HG02938 (cell line): ENCODE measurements around the gene MYCBP2.
"Not testable (repeated sequence)": the region's sequence is repeated elsewhere in the genome, so short reads cannot be mapped to it uniquely, and the experiment has no call there.

Experiments
- ATAC-seq: cut with Tn5 transposase; IDR thresholded peaks from one replicate; pipeline ENCODE4 v1.9.1; 2021; ENCODE audit warnings: mild to moderate bottlenecking, moderate library complexity; ENCODE audit not compliant: unreplicated experiment

Gene MYCBP2

GRCh38 chr13:77339408-77339807 lies 12.5 kb upstream of the MYCBP2 start:
- peak; percentile 69 for ATAC-seq

GRCh38 chr13:77338961-77339401 lies 12.1 kb upstream of the MYCBP2 start:
- ATAC-seq: peak; percentile 65

DNA sequence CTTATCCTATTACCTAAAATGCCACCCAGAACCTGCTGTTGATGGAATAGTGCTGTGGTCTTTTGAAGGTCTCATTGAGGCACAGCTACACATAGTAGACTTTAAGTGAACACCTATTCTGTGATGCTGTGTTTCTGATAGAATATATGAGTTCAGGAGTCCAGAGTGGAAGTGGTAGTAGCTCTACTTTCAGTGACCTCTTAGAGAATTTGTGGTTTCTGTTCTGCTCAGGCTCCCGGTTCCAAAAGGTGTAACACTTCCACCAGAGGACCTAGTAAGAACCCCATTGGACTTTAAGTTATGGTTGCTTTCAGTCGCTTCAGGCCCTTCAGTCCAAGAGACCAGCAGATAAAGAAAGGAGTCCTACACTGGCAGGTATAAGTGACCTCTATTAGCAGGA lies 11.4 kb upstream of the MYCBP2 start:
- ATAC-seq: peak; percentile 46

DNA sequence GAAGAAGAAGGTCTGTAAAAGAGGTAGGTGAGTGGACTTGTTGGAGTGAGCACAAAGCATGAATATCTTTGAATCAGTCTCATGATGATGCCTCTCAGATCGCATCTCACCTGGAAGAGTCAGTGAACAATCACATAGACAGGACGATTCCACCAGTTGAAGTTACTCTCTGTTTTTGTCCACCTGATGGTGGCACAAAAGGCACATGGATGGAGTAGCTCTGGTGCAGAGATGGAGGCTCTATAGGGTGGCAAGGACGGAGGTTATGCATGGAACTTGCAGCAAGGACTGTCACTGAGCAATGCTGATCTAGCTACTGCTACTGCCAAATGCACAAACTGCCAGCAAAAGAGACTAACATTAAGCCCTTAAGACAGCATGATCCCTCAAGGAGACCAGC lies 10.3 kb upstream of the MYCBP2 start:
- no peak for ATAC-seq

DNA sequence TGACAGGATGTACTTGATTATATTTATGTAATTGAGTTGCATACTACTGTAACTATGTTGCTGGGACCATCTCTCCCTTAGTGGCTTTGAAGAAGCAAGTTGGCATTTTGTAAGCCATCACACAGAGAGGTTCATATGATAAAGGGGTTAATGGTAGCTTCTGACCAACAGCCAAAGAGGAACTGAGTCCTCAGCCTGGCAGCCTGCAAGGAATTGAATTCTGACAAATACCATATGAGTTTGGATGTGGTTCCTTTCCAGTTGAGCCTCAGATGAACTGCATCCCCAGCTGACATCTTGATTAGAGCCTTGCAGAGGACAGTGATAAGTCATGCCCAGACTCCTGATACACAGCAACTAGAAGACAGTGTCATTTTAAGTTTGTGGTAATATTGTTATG lies 8.6 kb upstream of the MYCBP2 start:
- ATAC-seq: no peak

DNA sequence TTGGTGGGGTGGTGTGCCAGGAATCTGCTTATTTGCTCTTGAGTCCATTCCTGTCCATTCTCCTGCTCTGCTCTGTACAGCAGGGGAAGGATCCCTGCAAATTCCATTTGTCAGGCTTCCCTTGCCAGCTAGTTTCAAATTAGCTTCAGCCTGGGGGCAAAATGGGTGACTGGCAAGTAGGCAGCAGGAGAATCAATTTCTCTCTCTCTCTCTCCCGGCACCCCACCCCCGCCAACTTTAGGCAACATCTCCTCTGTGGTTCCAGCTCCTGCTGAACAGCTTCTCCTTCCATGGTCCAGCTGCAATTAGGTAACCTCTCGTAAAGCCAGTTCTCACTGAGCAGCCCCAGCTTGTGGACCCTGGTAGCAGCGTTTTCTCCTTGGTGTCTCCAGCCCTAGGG lies 6.7 kb upstream of the MYCBP2 start:
- ATAC-seq: no peak

DNA sequence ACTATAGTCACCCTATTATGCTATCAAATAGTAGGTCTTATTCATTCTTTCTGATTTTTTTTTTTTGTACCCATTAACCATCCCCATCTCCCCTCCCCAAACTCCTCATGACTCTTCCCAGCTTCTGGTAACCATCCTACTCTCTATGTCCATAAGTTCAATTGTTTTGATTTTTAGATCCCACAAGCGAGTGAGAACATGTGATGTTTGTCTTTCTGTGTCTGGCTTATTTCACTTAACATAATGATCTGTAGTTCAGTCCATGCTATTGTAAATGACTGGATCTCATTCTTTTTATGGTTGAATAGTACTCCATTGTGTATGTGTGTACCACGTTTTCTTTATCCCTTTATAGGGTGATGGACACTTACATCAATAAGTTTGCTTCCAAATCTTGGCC lies 4.5 kb upstream of the MYCBP2 start:
- no peak for ATAC-seq

DNA sequence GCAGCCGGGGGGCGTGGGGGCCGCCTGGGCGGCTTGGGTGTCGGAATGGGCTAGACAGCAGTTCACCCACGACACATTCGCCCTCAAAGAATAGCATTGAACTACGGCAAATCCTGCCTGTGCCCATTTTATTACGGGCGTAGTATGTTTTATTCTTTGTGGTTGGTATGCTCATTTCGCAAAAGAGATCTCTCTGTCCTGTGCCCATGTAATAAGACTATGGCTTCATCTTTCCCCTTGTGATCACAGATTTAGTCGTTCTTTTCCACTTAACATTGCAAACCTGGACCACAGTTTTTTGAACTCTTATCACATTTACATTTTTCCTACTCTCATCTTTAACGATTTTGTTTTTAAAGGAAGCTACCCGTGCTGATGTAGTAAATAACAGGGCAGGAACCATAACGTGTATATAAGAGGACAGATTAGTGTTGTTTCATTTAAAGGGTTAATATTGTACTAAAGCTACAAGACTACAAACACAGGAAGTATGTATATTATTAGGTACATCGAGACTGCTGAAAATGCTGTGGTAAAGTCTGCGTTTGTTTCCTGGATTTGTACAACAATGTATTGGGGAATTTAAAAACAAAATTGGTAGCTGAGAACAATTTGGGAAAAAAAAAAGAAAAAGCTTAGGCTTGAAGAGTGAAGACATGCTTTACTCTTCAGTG lies 3.2 kb upstream of the MYCBP2 start:
- ATAC-seq: peak; percentile 0

DNA sequence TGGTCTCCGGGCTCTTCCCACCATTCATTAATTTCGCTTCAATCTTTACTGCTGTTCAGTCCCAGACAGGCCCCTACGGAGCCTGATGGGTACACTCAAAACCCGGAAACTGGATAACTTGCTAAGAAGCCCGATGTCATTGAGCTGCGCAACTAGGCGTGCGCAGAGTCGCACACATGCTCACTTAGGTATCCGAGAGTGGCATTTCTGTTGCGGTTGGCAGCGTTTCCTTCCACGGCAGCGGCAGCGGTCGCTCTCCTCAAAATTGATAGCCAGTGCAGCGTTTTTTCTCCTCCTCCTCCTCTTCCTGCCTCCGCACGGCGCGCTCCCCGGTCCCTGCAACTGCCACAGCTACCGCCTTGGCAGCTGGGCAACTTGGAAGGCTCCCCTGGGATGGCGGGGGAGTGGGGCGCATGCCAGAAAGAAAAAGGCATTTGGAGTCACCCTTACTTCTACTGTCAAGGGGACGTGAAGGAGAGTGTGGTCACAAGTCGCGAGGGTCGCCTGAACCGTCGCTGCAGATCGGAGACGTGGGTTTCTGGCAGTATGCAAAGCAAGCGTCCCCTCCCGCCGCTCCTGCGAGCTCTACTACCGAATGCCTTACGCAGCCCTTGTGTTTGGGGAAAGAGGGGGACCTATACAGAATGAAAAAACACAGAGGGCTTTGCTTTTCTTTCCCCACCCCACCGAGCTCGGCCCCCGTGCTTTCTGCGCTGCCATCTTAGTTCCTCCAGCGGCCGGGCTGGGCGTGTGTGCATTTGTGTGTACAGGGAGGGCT lies 2.4 kb upstream of the MYCBP2 start:
- ATAC-seq: peak; percentile 54

- peak; percentile 6 for ATAC-seq
Observed at GRCh38 chr13:77328819-77329132, 1.9 kb upstream of the MYCBP2 start.

DNA sequence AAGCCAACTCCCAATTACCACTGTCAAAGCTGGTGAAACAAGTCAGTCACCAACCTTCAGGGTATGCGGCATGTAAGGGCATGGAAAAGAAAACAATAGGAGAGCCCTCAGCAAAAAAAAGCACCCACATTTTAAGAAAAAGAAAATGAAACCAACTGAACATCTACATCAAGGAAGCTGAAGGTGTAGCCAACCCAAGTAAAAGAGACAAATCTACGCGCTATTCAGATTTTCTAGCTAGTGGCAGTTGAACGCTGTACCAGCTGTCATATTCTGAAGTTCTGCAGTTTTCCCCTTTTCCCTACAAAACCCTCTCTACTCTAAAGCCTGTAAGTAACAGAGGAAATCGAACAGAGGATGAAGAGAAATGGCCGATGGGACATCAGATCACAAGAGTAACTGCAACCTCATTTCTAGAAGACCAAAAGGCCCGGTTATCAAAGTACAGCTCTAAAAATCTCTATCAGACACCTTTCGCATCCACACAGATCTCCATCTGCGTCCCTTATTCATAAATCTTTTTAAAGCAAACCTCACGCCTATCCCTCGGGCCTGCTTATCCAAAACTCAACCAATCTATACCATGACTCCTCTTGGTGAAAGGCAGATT lies 1.4 kb downstream of the MYCBP2 start:
- ATAC-seq: no peak

DNA sequence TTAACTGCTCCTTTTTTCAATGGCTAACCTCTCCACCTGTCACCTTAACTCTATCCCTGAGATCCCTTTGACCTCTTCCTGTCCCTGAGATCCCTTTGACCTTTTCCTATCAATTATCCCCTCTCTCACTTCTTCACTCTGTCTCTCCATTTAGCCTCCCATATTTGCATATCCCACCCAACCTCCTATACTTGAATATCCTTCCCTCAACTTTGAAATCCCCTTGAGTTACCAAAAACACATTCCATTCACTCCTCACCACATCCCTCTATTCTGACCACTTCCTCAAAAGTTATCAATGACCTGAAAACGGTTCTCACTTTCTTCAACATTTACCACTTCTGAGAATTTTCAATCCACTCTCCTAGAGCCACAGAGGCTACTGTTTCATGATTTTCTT lies 3.0 kb downstream of the MYCBP2 start:
- ATAC-seq: no peak

DNA sequence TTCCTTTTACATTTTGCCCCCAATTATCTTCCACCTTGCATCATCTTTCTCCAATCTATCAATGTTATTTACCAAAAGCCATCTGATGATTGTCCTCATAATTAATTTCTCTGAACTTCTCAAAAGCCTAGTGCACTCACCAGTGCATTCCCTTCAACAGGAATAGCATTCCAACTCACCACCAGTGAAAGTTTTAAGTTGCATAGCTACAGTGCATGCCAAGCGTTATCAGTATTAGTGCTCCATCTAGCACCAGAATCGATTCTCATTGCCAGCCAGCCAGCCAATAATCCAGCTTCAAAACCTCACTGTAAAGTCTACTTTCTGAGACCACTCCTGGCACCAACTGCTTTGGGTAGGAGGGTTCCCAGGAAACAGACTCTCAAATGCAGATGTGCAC lies 7.4 kb downstream of the MYCBP2 start:
- no peak for ATAC-seq

DNA sequence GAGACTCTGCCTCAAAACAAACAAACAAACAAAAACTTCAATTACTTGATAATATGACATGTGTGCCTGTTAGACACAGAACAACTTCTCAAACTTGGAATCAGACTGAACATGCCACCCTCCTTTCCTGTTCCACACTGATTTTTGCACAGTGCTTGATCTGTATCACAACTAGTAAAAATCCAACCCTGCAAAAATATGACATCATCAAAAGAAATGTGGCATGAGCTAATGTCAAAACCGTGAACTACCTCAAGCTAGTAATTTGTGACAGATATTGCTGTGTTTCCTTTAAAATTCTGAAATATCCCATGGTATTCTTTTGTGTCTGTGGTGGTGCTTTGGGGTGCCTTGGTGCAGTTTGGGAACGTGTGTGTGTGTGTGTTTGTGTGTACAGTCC lies 8.2 kb downstream of the MYCBP2 start:
- no peak for ATAC-seq

GRCh38 chr13:77316430-77316829 lies 10.5 kb downstream of the MYCBP2 start:
- ATAC-seq: no peak

DNA sequence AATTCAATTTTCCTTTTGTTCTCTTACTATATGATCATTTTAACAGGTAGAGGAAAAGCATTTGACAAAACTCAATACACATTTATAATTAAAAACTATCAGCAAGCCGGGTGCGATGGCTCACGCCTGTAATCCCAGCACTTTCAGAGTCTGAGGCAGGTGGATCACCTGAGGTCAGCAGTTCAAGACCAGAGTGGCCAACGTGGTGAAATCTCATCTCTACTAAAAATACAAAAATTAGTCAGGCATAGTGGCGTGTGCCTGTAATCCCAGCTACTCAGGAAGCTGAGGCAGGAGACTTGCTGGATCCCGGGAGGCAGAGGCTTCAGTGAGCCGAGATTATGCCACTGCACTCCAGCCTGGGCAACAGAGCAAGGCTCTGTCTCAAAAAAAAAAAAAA lies 11.4 kb downstream of the MYCBP2 start:
- ATAC-seq: not testable (repeated sequence)

- ATAC-seq: no peak
Observed at GRCh38 chr13:77313923-77314322, 13.0 kb downstream of the MYCBP2 start.

DNA sequence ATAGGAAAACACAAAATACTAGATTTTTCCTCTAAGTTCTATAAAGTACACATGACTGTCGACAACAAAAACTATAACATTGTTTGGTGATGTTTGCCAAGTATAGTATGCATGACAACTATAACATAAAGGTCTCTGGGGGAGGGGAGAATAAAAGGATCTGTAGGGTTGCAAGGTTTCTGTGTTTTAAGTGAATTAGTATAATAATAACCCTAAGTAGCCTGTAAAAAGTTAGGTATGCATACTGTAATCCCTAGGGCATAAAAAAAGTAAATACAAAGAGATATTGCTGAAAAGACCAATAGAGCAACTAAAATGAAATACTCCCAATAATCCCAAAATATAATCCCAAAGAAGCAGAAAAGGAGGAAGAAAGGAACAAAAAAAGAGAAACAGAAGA lies 14.6 kb downstream of the MYCBP2 start:
- ATAC-seq: no peak

GRCh38 chr13:77310579-77311279 lies 16.2 kb downstream of the MYCBP2 start:
- ATAC-seq: no peak

DNA sequence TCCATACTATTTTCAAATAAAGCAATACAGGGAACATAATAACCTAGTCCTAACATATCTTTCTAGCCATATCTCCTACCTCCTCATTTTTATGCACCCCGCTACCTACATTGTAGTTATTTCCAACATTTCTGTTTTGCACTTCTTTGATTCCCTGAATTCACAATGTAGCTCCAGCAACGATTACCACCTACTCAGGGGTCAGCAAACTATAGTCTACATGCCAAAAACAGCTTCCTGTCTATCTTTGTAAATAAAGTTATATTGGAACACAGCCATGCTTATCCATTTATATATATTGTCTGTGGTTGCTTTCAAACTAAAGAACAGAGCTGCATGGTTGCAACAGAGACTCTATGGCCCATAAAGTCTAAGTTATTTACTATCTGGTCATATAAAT lies 16.7 kb downstream of the MYCBP2 start:
- no peak for ATAC-seq

GRCh38 chr13:77309254-77309653 lies 17.6 kb downstream of the MYCBP2 start:
- ATAC-seq: no peak

DNA sequence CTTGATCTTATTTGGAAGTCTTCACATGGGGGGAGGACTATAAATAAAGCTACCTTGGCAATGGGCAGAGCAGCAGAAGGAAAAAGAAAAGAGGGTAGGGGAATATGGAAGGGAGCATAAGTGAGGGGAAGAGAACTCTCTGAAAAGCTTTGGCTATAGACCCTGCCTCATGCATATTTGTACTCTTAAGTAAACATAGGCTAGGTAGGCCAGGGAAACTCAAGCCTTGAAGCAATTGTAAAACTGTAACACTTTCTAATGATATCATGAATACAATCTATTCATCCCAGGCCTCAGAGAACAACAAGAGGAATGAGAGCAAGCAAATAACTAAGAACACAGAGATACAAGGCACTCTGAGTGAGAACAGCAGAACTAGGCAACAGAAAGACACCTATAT lies 20.4 kb downstream of the MYCBP2 start:
- ATAC-seq: no peak
